ENCODE data around the gene KLHDC8B. TPM values are rescaled to one million over a fixed set of nuclear protein-coding genes. Genes with fewer than 3 reads are reported as not detected.

KLHDC8B gene
- total RNA-seq, 4 donors from 2014 or later: 47.0 to 60.9 (median 57.2) TPM

GRCh38 chr3:49158103-49158709 lies 13.2 kb upstream of the KLHDC8B start:
- peaks cover 13 to 18% of the 10 kb centered on the region in 2 donors for H3K4me1 ChIP-seq
- no peak overlapping the region for H3K4me3 ChIP-seq (replicated peaks in 1 of 3)
- H3K27me3 ChIP-seq: no peaks in the 10 kb centered on the region
- no peak for TF ChIP-seq POLR2A (IDR thresholded peaks at IDR 0.05)
- peak in 3 of 6 experiments; percentile 32 to 40 (median 36) for TF ChIP-seq CTCF (IDR thresholded peaks at IDR 0.05)
- H3K27ac ChIP-seq: peak overlapping the region in 2 of 3 donors; percentile 46 to 56
- WGBS, 2 donors: 71% methylated on average over 5 of the region's 5 CpGs
- intact Hi-C loops (cut with DNase I): no loop called here
- peaks cover under 1 to 5% of the 10 kb centered on the region in 2 donors for H3K36me3 ChIP-seq
- DNase-seq: peak; percentile 35 to 41
- no peaks in the 10 kb centered on the region for H3K9me3 ChIP-seq

- Histone ChIP-seq H3K4me3 (replicated peaks in 1 of 3) (no peak overlapping the region), H3K36me3 (peaks cover 7 to 11% of the 10 kb centered on the region in 2 donors), H3K4me1 (peaks cover 13 to 18% of the 10 kb centered on the region in 2 donors), H3K27ac (peak overlapping the region; percentile 53 to 74 (median 56)), H3K9me3 (no peaks in the 10 kb centered on the region), H3K27me3 (no peaks in the 10 kb centered on the region)
- WGBS, 2 donors: 18 to 52% methylated on average over 2 of the region's 2 CpGs
- TF ChIP-seq POLR2A (IDR thresholded peaks at IDR 0.05) (peak in 1 of 2 donors; percentile 7), CTCF (IDR thresholded peaks at IDR 0.05) (no peak)
- intact Hi-C loops (cut with DNase I): no loop called here
- DNase-seq: peak; percentile 92 to 93
Observed at GRCh38 chr3:49158792-49159191, 12.6 kb upstream of the KLHDC8B start.

GRCh38 chr3:49161197-49161596 lies 10.2 kb upstream of the KLHDC8B start:
- 70 to 100% methylated on average over 2 of the region's 2 CpGs for whole genome bisulfite sequencing, 2 donors
- Histone ChIP-seq H3K9me3 (no peaks in the 10 kb centered on the region), H3K27ac (no peak overlapping the region), H3K36me3 (peaks cover 12% of the 10 kb centered on the region in 2 donors), H3K4me3 (replicated peaks in 1 of 3) (no peak overlapping the region), H3K4me1 (peaks cover 21 to 28% of the 10 kb centered on the region in 2 donors), H3K27me3 (no peaks in the 10 kb centered on the region)
- intact Hi-C loops (cut with DNase I): no loop called here
- no peak for DNase-seq
- TF ChIP-seq CTCF (IDR thresholded peaks at IDR 0.05) (no peak), POLR2A (IDR thresholded peaks at IDR 0.05) (no peak)

GRCh38 chr3:49161808-49162530 lies 9.4 kb upstream of the KLHDC8B start:
- whole genome bisulfite sequencing, 2 donors: 85 to 88% methylated on average over 2 to 3 of the region's 3 CpGs
- Histone ChIP-seq H3K27me3 (no peaks in the 10 kb centered on the region), H3K9me3 (no peaks in the 10 kb centered on the region), H3K4me1 (peaks cover 27 to 34% of the 10 kb centered on the region in 2 donors), H3K4me3 (replicated peaks in 1 of 3) (no peak overlapping the region), H3K36me3 (peaks cover 12% of the 10 kb centered on the region in 2 donors), H3K27ac (no peak overlapping the region)
- intact Hi-C loops (cut with DNase I): no loop called here
- no peak for DNase-seq
- no peak for TF ChIP-seq CTCF (IDR thresholded peaks at IDR 0.05)
- TF ChIP-seq POLR2A (IDR thresholded peaks at IDR 0.05): no peak

Data from thyroid gland (tissue), 4 donors.